LHCN-M2 (cell line): Measurements from ENCODE around the gene FMN2. TPM values are rescaled to one million over a fixed set of nuclear protein-coding genes. Genes with fewer than 3 reads are reported as not detected.
A peak's percentile ranks its signal among the peaks of the same experiment; 100 is the strongest.
"Not testable (repeated sequence)": the region's sequence is repeated elsewhere in the genome, so short reads cannot be mapped to it uniquely, and the experiment has no call there.

ENCODE experiments used
- DNase-seq: peaks from one replicate; pipeline ENCODE4 v3.0.0-alpha.2; 2012; ENCODE audit warnings: low read depth
- total RNA-seq: library from RNA; depleted of rRNA; stranded (reverse); fragments of >200 nt; gene quantifications from 2 replicates; pipeline ENCODE4 v1.2.3, GENCODE V29; 2014

Gene FMN2
- total RNA-seq, 1 experiment from 2014 or later = 14.8 TPM

- no peak for DNase-seq
Observed at GRCh38 chr1:240362046-240362445, 270.4 kb downstream of the FMN2 start.

- no peak for DNase-seq
Observed at GRCh38 chr1:240362826-240363225, 271.1 kb downstream of the FMN2 start.

GRCh38 chr1:240363315-240363714 lies 271.6 kb downstream of the FMN2 start:
- no peak for DNase-seq

DNA sequence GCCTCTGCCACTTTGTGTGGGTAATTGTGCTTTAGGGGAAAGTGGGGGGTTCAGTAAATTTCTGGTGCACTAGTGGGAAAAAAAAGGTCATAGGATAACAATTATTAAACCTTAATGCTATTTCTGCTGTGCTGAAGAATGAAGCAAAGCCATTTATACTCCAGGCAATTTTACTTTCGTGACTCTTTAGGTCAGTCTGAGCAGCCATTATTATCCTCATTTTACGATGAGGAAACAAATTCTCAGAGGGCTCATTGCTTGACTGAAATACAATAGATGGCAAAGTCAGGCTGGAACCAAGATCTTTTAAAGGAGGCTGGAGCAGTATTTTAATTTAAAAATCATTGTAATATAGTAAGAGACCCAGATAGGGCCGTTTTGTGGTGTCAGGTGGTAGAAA lies 272.2 kb downstream of the FMN2 start:
- DNase-seq = no peak

GRCh38 chr1:240366636-240367035 lies 275.0 kb downstream of the FMN2 start:
- DNase-seq = no peak

DNA sequence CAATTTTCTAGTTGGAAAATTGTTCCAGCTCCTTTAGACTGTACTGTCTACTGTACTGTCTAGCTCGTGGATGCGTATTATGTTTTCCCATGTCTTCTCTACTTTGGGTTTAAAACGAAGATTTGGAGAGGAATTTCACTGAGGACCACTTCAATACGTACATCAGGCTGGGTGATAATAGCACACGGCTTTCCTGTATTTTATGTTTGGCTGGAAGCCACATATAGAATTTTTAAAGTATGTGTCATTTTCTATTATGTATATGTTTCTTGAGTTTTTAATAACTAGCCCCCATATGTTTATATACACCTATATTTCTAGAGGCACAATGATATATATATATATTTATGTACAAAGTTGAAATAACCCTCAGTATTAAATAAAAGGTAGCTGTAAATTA lies 293.9 kb downstream of the FMN2 start:
- DNase-seq = no peak

DNA sequence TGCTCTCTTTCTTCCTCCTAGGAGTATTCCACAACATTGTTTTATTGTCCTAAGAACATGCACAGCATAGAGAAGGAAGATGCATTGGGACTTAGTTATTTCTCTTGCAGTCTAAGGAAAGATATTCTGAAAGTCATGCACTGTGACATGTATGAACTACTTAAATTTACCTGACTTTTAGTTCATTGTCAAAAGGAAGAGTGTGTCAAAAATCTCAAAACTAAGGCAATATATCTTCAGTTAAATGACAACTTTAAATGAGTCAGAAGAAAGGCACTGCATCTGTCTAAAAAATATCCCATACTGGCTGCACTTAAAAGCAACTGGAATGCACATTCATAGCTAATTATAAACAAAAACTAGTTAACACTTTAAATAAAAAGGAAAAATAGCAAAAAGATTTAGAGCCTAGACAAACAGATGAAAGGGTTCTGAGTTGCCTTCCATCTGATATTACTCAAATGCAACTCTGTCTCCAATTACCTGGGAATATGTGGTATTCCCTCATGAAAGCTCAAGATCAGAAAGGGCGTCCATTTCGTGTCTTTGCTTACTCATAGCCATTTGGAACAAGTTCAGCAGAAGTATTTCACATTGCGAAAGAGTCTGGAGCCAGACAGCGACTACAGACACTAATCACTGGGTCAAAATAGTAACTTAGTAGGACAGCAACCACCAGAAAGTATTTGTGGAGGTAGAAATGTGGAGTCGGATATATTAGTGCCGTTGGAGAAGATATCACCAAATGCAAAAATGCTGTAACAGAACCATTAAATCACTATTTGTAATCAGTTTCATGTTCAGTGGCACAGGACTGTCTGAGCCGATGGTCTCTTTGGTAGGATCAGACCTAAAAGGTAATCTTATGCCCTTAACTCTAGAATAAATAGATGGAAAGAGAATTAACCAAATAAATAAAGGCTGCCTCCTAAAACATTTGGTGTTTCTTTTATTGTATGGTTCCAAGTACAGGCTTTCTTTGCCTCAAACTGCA lies 294.6 kb downstream of the FMN2 start:
- DNase-seq = peak; percentile 94

- DNase-seq = no peak
Observed at GRCh38 chr1:240387051-240387450, 295.4 kb downstream of the FMN2 start.

DNA sequence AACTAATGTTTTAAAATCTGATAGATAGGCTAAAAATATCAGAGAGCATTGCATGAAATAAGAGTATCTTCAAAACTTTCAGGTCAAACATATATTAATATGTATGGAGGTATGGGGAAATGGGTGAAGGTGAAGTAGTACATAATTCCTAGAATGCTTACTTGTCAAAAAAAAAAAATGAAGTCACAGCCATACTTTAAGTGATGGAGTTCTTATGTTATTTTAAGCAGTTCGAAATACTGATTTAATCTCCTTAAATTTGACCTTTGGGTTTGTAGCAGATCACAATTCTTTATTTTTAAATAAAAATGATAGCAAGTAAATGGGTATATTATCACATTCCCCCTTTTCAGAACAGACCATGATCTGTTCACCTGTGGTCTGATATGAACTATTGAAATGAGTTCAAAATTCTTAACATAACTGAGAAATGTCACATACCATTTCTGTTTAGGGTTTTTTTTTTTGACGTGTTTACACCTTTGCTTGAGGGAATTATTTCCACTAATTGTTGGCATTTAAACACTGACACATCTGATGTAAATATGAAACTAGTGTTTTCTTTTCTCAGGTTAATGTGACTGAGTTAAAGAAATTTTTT lies 300.1 kb downstream of the FMN2 start:
- DNase-seq = no peak

- no peak for DNase-seq
Observed at GRCh38 chr1:240394353-240394752, 302.7 kb downstream of the FMN2 start.

DNA sequence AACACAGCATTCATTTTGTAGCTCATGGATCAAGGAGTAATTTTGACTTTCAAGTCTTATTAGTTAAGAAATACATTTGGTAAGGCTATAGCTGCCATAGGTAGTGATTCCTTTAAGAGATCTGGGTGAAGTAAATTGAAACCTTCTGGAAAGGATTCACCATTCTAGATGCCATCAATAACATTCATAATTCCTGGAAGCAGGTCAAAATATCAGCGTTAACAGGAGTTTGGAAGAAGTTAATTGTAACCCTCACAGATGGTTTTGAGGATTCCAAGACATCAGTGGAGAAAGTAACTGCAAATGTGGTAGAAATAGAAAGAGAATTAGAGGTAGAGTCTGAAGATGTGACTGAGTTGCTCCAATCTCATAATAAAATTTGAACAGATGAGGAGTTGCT lies 303.7 kb downstream of the FMN2 start:
- DNase-seq = no peak

- peak; percentile 88 for DNase-seq
Observed at GRCh38 chr1:240399381-240399780, 307.7 kb downstream of the FMN2 start.

DNA sequence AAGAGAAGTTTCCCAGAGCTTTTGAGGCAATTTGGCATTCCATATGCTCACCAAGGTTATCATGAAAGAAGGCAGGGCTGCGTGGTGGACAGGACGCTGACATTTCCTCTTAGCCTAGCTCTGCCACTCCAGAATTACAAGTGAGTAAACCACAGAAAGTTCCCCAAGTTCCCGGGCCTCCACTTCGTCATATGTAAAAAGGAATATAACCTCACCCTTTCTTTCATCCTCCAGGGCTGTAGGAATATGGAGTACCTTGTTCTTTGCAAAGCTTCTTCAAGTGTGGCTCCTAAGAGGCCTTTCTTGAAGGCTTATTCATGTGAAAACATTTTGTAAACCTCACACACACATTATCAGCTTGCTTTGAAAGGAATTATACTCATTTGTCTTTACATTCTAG lies 310.0 kb downstream of the FMN2 start:
- DNase-seq = no peak

- no peak for DNase-seq
Observed at GRCh38 chr1:240402326-240402725, 310.6 kb downstream of the FMN2 start.

DNA sequence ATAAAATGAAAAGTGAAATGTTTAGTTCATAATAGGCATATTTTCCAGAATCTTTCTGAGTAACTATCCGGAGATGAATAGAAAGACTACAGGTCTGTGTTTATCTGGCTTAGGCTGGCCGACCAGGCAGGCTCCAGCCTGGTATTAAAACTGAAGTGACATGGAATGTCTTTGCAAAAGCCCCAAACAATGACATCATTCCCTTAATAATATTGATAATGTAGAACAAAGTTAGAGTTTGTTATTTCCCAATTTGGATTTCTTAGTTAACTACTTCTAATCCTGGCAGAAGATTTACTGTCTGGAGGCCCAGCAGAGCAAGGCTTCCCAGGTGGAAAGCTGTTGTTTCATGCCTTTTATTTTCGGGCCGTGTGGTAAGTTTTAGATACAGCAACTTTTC lies 312.6 kb downstream of the FMN2 start:
- no peak for DNase-seq

DNA sequence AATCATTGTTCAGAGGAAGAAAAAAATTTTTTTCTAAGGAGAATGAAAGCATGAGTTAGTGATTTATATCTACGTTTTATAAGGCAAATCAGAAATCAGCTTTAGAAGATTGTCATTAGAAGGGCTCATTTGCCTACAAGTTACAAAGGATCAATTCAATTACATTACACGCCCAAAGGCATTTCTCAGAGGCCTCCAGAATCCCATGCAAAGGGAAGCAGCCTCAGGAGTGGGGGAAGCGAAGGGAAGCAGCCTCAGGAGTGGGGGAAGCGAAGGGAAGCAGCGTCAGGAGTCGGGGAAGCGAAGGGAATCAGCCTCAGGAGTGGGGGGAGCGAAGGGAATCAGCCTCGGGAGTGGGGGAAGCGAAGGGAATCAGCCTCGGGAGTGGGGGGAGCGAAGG lies 314.1 kb downstream of the FMN2 start:
- DNase-seq = no peak

DNA sequence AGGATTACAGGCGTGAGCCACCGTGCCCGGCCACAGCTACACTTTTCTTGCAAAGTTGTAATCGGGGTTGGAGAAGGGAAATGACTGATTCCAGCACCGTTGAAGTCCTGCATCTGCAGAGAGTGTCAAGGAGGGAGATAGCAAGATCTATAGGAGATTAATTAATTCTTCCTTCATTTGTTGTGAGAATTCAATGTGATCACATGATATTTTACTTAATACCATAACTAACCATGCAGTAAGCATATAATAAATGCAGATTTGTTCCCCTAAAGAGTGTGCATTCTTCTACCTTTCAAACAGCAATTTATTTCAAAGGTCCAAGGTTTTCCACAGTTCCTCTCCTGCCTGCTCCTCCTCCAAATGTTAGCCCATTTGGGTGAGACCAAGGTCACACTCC lies 315.7 kb downstream of the FMN2 start:
- DNase-seq = no peak

GRCh38 chr1:240409615-240410014 lies 317.9 kb downstream of the FMN2 start:
- no peak for DNase-seq

- DNase-seq = no peak
Observed at GRCh38 chr1:240413732-240414131, 322.0 kb downstream of the FMN2 start.

- DNase-seq = peak; percentile 55
Observed at GRCh38 chr1:240414237-240414636, 322.6 kb downstream of the FMN2 start.

DNA sequence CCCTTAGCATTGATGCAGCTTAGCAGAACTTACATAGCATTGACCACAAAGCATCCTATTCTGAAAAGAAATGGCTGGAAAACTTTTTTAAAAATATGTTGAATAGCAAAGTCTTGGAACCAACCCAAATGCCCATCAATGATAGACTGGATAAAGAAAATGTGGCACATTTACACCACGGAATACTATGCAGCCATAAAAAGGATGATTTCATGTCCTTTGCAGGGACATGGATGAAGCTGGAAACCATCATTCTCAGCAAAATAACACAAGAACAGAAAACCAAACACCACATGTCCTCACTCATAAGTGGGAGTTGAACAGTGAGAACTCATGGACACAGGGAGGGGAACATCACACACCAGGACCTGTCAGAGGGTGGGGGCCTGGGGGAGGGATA lies 323.3 kb downstream of the FMN2 start:
- DNase-seq = not testable (repeated sequence)

GRCh38 chr1:240415532-240415931 lies 323.8 kb downstream of the FMN2 start:
- DNase-seq = no peak

DNA sequence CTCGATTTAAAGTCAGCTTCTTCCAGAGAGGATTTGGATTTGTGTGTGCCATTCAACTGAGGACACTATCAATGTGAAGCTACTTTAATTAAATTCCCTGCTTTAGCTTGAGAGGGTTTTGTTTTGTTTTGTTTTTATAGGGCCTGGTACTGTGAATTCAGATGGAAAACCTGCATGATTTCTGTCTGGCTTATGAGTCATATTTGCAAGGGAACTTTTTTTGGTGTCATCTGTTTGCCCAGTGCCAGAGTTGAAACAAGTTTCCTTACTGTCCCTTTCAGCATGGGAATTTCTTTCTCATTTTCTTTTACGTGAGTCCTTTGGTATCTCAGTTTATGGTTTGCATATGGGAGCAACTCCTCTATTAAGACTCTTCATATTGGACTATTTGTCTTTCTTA lies 325.6 kb downstream of the FMN2 start:
- peak; percentile 58 for DNase-seq
